TTC549 (cell line): ENCODE measurements around the gene ICOSLG.
"Not testable (repeated sequence)": the region's sequence is repeated elsewhere in the genome, so short reads cannot be mapped to it uniquely, and the experiment has no call there.

Experiments
- FAIRE-seq: peaks from 2 replicates; lab custom pipeline; 2012; peaks lifted over from hg19 to GRCh38; lab: Jason Lieb, UNC

The ICOSLG gene

GRCh38 chr21:44220674-44221073 lies 20.1 kb downstream of the ICOSLG start:
- not testable (repeated sequence) for FAIRE-seq

GRCh38 chr21:44218461-44218860 lies 22.3 kb downstream of the ICOSLG start:
- not testable (repeated sequence) for FAIRE-seq

GRCh38 chr21:44211978-44212377 lies 28.8 kb downstream of the ICOSLG start:
- not testable (repeated sequence) for FAIRE-seq

DNA sequence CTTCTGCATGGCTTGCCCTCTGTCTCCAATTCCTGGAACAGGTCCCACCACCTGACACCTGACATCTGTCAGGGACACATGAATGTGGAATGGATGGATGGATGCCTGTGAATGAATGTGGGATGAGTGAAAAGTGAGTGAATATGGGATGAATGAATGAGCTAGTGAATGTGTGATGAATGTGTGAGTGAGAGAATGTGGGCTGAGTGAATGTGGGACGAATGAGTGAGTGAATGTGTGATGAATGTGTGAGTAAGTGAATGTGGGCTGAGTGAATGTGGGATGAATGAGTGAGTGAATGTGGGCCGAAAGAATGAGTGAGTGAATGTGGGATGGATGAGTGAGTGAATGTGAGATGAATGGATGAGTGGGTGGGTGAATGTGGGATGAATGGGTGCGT lies 29.2 kb downstream of the ICOSLG start:
- not testable (repeated sequence) for FAIRE-seq

- FAIRE-seq: not testable (repeated sequence)
Measured at GRCh38 chr21:44207860-44208646, 32.7 kb downstream of the ICOSLG start.

DNA sequence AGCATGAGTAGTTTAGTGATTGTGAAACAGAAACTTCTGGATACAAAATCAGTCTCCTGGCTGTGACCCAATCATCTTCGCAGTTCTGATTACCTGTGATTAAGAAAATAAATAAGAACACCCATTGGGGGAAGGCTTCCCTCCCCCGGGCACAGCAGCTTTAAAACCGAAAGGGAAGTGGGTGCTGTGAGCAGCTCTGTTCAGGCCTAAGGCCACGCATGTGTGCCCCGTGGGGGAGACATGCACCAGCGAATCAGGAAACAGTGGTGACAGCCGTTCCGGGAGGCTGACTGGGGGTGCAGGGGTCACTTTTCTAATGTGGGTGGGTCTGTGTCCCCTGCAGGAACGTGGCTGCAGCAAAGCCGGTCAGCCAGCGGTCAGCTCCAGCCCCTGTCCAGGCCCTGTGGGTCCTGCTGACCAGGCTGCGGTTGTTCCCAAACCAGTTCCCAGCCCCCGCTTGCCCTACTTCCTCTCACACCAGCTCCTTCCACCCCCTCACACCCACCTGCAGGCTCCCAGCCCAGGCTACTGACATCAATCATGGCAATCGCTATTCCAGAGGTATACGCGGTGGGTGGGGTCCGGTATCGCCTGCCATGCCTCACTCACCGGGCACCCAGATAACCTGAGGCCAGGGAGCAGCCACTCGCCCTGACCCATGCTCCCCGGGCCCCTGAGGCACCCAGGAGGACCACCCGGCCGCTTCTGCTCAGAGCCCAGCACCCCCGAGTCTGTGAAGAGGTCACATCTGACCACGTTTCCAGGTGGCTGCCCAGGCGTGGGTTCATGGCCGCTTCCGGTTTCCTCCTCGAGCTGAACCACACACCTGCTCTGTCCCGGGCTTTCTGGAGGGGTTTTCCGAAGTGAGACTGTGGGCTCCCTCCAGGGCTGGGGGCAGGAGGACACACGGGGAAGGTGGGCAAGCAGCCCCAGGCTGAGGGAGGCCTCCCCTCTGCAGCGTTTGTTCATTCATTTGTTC lies 33.8 kb downstream of the ICOSLG start:
- not testable (repeated sequence) for FAIRE-seq

DNA sequence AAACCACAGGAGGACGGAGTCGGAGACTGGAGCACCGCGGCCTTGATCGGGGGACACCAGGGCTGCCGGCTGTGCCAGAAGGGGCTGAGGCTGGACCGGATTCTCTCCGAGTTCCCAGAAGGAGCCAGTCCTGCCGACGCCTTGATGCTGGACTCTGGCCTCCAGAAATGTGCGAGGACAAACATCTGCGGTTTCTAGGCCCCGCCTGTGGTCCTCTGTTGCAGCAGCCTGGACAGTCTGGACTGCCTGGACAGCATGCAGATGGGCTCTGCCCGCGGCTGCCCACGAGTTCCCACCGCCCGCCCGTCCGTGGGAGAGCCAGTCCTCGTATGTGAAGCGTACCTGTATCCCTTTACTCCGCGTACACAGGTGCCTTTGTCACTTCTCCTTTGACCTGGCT lies 34.6 kb downstream of the ICOSLG start:
- not testable (repeated sequence) for FAIRE-seq

DNA sequence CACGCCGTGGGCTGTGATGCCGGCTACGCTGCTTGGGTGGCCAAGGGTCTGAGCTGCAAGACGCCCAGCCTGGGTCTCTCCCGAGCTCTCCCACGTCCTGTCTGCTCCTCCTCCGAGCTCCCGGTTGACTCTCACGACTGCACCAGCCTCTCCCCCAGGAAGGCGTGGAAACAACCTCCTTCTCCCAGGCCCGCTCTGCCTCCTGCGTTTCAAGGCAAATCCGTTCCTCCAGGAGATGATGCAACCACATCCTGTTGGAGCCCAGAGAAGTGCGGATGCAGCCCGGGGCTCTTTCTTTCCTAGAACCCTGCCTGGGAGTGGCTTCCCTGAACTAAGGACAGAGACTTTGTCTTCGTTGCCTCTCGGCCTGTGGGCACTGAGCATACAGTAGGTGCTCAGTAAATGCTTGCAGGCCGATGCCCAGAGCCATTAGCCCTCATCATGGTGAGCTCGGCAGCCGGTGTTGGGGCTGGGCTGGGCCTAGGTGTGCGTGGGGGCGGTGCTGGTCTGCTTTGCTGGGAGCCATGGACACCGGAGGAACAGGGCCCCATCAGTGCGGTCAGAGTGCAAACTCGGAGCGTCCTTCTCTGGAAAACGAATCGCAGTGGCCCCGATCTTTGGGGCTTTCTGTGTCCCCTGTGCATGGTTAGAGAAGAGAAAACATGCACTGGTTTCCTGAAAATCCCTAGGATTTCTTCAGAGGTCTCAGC lies 38.0 kb downstream of the ICOSLG start:
- not testable (repeated sequence) for FAIRE-seq

DNA sequence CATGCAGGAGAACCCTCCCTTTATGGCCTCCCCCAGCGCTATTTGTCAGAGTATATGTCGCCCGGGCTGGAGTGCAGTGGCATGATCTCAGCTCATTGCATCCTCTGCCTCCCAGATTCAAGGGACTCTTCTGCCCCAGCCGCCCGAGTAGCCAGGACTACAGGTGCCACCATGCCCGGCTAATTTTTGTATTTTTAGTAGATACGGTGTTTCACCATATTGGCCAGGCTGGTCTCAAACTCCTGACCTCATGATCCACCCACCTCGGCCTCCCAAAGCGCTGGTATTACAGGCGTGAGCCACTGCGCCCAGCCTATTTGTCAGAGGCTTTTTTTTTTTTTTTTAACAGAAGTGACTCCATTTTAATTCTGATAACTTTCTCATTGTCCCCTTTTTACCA lies 40.7 kb downstream of the ICOSLG start:
- not testable (repeated sequence) for FAIRE-seq

DNA sequence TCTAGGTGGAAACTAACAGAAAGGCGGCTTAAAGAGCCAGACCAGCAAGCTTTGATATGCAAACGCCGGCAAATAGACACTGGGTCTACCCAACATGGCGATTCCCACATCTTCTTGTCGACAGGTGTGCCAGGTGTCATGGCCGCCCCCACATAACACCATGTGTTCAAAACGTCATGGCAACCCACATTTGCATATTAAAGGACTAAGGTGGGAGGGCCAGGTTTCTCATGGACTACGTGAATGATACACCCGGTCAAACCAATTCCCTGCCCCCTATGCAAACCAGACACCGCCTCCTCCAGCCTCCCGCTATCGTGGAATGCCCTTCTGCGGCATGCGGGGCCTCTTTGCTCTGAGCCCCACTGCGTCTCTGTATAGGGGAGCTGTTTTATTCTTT lies 41.3 kb downstream of the ICOSLG start:
- no peak for FAIRE-seq

DNA sequence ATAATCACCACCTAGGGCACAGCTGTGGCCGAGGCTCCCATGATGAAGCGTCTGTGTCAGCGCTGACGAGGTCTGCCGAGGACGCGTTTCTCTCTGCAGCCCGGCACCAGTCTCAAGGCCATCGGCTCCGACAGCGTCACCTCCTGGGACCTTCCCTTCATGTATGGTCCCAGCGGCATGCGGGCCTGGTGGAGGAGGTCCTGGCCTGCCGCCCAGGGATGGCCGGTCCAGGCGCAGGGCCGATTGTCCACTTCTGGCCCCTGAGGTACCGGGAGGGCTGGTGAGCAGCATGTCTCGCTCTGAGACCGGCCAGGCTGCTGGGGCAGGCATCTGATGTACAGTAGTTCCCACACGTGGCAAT lies 43.6 kb downstream of the ICOSLG start:
- not testable (repeated sequence) for FAIRE-seq

DNA sequence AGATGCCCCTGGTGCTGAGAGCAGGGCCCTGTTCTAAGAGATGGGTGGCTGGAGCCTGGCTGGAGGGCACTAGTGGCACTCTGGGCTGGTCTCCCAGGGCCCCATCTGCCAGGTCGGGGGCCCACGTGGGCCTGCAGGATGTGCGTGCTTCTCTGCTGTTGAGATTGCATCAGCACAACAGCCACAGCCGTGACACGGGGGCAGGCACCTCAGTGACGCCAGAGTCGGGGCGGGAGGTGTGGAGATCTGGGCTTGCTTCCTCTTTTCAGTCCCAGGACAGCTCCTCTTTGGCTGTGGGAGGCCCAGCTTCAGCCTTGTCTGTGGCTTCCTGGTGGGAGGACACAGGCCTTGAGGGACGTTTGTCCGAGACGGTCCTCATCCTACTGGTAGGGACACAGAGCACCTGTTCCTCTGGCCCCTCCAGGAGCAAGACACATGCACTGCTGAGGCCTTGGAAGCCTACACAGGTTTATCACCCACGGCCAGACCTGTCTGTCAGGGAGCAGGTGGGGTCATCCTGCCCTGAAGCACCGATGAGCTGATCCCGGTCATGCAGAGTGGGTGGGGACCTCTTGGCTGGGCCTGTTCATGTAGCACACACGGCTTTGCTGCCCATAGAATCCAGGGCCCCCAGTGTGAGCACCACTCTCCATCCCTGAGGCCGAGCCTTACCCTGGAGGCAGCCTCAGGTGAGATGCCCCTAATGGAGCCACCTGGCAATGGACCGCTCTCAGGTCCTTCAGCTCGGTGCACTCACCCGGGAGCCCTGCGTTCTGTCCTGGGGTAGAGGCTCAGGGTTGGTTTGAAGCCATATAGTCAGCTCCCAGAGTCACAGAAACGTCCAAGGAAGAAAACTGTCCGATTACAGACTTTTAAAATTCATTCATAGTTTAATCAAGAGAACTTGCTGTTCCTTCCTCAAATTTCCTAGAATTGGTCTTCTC lies 44.3 kb downstream of the ICOSLG start:
- FAIRE-seq: not testable (repeated sequence)

DNA sequence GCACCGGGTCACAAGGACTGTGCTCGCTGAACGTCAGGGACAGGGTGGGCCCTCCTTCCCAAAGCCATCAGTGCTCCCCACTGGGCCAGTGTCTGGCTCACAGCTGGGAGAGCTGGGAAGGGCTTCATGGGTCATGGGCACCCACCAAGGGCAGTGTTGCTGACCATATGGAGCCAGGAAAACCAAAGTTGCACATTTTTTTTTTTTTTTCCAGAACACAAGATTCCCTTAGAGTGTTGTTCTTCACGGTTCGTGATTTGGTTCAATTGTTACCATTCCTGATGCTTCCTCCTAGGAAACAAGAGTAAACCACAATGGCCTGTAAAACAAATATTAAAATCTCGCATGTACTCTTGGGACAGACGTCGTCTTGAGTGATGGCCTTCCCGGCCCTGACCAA lies 45.9 kb downstream of the ICOSLG start:
- not testable (repeated sequence) for FAIRE-seq

DNA sequence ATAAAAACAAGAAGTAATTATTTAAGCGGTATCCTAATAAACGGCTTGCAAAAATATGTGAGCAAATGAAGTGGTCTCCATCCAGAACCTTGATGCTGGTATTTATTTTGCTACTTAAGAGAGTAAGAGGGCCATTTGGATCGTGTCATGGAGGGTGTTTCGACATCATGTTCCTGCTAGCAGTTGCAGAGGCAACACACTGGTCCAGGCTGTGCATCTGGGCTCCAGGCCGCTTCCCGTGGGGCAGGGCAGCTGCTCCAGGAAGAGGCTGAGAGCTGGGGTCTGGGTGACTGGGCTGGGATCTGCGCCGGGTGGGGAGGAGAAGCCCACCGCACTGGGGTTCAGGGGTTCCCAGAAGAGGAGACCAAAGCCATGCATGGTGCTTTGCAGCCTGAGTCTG lies 46.3 kb downstream of the ICOSLG start:
- not testable (repeated sequence) for FAIRE-seq

- FAIRE-seq: not testable (repeated sequence)
Measured at GRCh38 chr21:44193108-44193507, 47.6 kb downstream of the ICOSLG start.

GRCh38 chr21:44190349-44191271 lies 50.1 kb downstream of the ICOSLG start:
- FAIRE-seq: not testable (repeated sequence)

DNA sequence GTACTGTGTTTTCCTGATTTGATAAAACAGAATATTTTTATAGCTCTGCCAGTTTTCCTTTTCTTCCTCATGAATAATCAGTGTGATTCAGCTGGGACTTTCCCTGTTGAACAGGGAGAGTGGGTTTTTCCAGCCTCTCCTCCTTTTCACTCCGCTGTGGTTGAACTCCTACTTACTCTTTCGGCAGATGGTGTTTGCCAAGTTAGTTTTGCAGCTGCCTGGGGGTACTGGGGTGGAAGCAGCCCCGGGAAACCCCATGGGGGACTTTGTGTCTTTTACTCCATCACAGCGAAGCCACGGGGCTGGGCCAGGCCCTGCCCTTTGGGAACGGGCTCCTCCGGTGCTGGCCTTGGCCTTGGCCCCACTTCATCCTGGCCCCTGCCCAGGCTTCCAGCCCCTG lies 55.9 kb downstream of the ICOSLG start:
- not testable (repeated sequence) for FAIRE-seq

- not testable (repeated sequence) for FAIRE-seq
Measured at GRCh38 chr21:44182202-44182601, 58.5 kb downstream of the ICOSLG start.

- not testable (repeated sequence) for FAIRE-seq
Measured at GRCh38 chr21:44181506-44181905, 59.2 kb downstream of the ICOSLG start.

GRCh38 chr21:44176127-44176526 lies 64.6 kb downstream of the ICOSLG start:
- not testable (repeated sequence) for FAIRE-seq
